SK-MEL-5 (cell line): ENCODE results near the gene LAYN. TPM values are rescaled to one million over a fixed set of nuclear protein-coding genes. Genes with fewer than 3 reads are reported as not detected.

ENCODE experiments used
- DNase-seq: peaks from one replicate; pipeline ENCODE4 v3.0.0-alpha.2; 2016; ENCODE audit warnings: low read depth, low spot score
- in situ Hi-C: cut with HindIII; loops from 2 replicates; pipeline ENCODE4 v1.10.0; 2016; ENCODE audit warnings: low sequenced_read_pairs, high pct_unique_total_duplicates, low pct_unique_long_range_greater_than_20kb
- total RNA-seq: library from RNA; depleted of rRNA; stranded (reverse); fragments of >200 nt; shearing (Covaris generic); gene quantifications from 2 replicates; pipeline ENCODE4 v1.2.3, GENCODE V29; 2014

The LAYN gene
- total RNA-seq, 1 experiment from 2014 or later: not detected

GRCh38 chr11:111550258-111550657, 9.7 kb downstream of the LAYN start:
- in situ Hi-C loops: no loop called here
- DNase-seq: no peak

- no peak for DNase-seq
- in situ Hi-C loops: no loop called here
Measured at GRCh38 chr11:111554532-111554931, 14.0 kb downstream of the LAYN start.

GRCh38 chr11:111555255-111555654, 14.7 kb downstream of the LAYN start:
- in situ Hi-C loops: no loop called here
- DNase-seq: no peak

- in situ Hi-C loops: no loop called here
- DNase-seq: no peak
Measured at GRCh38 chr11:111557425-111558111, 17.0 kb downstream of the LAYN start.

GRCh38 chr11:111559800-111560464, 19.4 kb downstream of the LAYN start:
- no peak for DNase-seq
- in situ Hi-C loops: no loop called here

GRCh38 chr11:111560800-111561199, 20.3 kb downstream of the LAYN start:
- in situ Hi-C loops: no loop called here
- no peak for DNase-seq

GRCh38 chr11:111561306-111561705, 20.8 kb downstream of the LAYN start:
- in situ Hi-C loops: no loop called here
- DNase-seq: no peak

- in situ Hi-C loops: no loop called here
- no peak for DNase-seq
Measured at GRCh38 chr11:111561791-111562325, 21.3 kb downstream of the LAYN start.

- no peak for DNase-seq
- in situ Hi-C loops: no loop called here
Measured at GRCh38 chr11:111562692-111563389, 22.3 kb downstream of the LAYN start.

- in situ Hi-C loops: no loop called here
- peak; percentile 73 for DNase-seq
Measured at GRCh38 chr11:111565114-111565720, 24.7 kb downstream of the LAYN start.

- DNase-seq: no peak
- in situ Hi-C loops: no loop called here
Measured at GRCh38 chr11:111566324-111566723, 25.8 kb downstream of the LAYN start.

GRCh38 chr11:111569476-111569875, 29.0 kb downstream of the LAYN start:
- in situ Hi-C loops: no loop called here
- no peak for DNase-seq

GRCh38 chr11:111570796-111571195, 30.3 kb downstream of the LAYN start:
- DNase-seq: no peak
- in situ Hi-C loops: no loop called here

- DNase-seq: no peak
- in situ Hi-C loops: no loop called here
Measured at GRCh38 chr11:111571829-111572501, 31.4 kb downstream of the LAYN start.

- no peak for DNase-seq
- in situ Hi-C loops: no loop called here
Measured at GRCh38 chr11:111572581-111572980, 32.1 kb downstream of the LAYN start.

- in situ Hi-C loops: no loop called here
- DNase-seq: no peak
Measured at GRCh38 chr11:111573821-111574249, 33.3 kb downstream of the LAYN start.

GRCh38 chr11:111574373-111575225, 34.1 kb downstream of the LAYN start:
- in situ Hi-C loops: no loop called here
- no peak for DNase-seq
